ENCODE results near the gene LIPA. TPM values are rescaled to one million over a fixed set of nuclear protein-coding genes. Genes with fewer than 3 reads are reported as not detected.
A peak's percentile ranks its signal among the peaks of the same experiment; 100 is the strongest.
"Not testable (repeated sequence)": the region's sequence is repeated elsewhere in the genome, so short reads cannot be mapped to it uniquely, and the experiment has no call there.

The LIPA gene
- total RNA-seq, 1 experiment from 2014 or later: 47.3 TPM

DNA sequence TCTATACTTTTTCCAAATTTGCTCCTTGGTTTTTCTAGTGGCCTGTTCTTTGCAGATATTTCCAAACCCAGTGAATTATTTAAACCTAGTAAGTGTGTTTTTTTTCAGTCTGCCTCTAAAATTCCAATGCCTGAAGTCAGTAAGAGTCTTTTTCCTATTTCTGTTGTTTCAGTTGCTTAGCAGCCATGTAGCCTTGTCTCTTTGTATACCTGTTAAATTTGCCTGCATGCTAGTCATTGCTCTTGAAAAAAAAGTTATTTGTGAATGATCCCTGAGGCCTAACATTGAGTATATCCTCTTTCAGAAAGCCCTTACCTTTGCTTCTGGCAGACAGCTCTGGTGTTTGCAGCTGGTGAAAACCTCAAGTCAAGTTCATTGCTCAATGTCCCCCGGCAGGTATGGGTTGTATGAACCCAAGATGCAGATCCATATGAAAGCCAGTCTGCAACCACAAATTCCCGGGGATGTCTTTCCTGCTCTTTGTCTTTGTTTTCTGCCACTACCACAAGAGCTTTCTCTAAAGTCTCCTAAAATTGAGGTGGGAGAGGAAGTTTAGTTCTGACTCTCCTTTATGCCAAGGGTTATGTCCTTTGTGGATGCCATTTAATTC is 80.2 kb downstream of the LIPA start:
- Mint-ChIP-seq H3K4me1 (peaks cover 18% of the 10 kb centered on the region), H3K27ac (no peak overlapping the region), H3K4me3 (no peak overlapping the region), H3K36me3 (no peaks in the 10 kb centered on the region), H3K9me3 (no peaks in the 10 kb centered on the region), H3K27me3 (ENCODE audit: low read depth) (no peaks in the 10 kb centered on the region)
- peak; percentile 69 for ATAC-seq
- TF ChIP-seq, protein P1, sequence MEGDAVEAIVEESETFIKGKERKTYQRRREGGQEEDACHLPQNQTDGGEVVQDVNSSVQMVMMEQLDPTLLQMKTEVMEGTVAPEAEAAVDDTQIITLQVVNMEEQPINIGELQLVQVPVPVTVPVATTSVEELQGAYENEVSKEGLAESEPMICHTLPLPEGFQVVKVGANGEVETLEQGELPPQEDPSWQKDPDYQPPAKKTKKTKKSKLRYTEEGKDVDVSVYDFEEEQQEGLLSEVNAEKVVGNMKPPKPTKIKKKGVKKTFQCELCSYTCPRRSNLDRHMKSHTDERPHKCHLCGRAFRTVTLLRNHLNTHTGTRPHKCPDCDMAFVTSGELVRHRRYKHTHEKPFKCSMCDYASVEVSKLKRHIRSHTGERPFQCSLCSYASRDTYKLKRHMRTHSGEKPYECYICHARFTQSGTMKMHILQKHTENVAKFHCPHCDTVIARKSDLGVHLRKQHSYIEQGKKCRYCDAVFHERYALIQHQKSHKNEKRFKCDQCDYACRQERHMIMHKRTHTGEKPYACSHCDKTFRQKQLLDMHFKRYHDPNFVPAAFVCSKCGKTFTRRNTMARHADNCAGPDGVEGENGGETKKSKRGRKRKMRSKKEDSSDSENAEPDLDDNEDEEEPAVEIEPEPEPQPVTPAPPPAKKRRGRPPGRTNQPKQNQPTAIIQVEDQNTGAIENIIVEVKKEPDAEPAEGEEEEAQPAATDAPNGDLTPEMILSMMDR (IDR thresholded peaks at IDR 0.05): no peak
- peak; percentile 62; the same call in 1 of the 2 replicates for TF ChIP-seq ZNF317 (CRISPR knock-in tag; IDR thresholded peaks at IDR 0.05; ENCODE audit: borderline replicate concordance, low read depth)
- POLR2A ChIA-PET: no interaction called here
- CTCF ChIA-PET: no interaction called here
- no peak for DNase-seq (ENCODE audit: low spot score)

DNA sequence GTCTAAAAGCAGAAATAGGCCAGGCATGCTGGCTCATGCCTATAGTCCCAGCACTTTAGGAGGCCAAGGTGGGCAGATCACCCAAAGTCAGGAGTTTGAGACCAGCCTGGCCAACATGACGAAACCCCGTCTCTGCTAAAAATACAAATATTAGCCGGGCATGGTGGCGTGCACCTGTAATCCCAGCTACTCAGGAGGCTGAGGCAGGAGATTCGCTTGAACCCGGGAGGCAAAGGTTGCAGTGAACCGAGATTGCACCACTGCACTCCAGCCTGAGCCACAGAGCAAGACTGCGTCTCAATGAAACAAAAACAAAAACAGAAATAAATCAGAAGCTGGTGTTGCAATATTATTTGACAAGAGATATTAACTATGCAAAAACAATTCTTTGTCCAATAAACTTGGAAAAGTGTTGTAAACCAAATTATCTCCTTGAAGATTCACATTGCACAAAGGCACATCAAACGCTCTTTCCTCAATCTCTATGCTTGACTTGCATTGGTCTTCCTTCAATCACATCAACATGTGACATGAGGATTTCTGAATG is 83.1 kb downstream of the LIPA start:
- H3K4me1 Mint-ChIP-seq: peaks cover 18% of the 10 kb centered on the region
- CTCF ChIA-PET; H3K4me3 Mint-ChIP-seq; DNase-seq (ENCODE audit: low spot score); H3K36me3 Mint-ChIP-seq; POLR2A ChIA-PET; H3K9me3 Mint-ChIP-seq; H3K27ac Mint-ChIP-seq; ATAC-seq; H3K27me3 Mint-ChIP-seq (ENCODE audit: low read depth): not testable (repeated sequence)

DNA sequence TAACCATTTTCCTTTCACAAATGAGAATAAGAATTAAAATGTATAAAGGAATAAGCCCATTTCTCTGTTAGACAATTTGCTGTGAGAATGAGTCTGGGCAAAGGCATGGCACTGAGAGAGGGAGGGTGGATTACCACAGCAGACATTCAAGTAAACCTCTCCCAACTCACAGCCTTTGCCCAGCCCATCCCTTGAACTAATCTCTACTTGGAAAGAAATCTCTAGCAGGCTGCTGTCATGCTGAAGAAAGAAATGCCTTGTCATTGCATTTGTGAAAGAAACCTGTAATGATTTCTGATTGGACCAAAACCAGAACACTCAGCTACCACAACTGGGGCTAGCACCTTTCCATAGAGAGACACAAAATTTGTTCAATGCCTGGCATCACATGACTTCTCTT is 83.7 kb downstream of the LIPA start:
- ChIA-PET CTCF (no interaction called here), POLR2A (no interaction called here)
- TF ChIP-seq ZNF121 (CRISPR knock-in tag; IDR thresholded peaks at IDR 0.05): no peak
- no peak for TF ChIP-seq SMAD4 (CRISPR knock-in tag; IDR thresholded peaks at IDR 0.05)
- TF ChIP-seq KAT7 (CRISPR knock-in tag; IDR thresholded peaks at IDR 0.05; ENCODE audit: borderline replicate concordance): no peak
- no peak for TF ChIP-seq SOX15 (CRISPR knock-in tag; IDR thresholded peaks at IDR 0.05)
- TF ChIP-seq, protein P2, sequence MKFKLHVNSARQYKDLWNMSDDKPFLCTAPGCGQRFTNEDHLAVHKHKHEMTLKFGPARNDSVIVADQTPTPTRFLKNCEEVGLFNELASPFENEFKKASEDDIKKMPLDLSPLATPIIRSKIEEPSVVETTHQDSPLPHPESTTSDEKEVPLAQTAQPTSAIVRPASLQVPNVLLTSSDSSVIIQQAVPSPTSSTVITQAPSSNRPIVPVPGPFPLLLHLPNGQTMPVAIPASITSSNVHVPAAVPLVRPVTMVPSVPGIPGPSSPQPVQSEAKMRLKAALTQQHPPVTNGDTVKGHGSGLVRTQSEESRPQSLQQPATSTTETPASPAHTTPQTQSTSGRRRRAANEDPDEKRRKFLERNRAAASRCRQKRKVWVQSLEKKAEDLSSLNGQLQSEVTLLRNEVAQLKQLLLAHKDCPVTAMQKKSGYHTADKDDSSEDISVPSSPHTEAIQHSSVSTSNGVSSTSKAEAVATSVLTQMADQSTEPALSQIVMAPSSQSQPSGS (CRISPR knock-in tag; IDR thresholded peaks at IDR 0.05; ENCODE audit: borderline replicate concordance, low read depth): no peak
- TF ChIP-seq, protein P3, sequence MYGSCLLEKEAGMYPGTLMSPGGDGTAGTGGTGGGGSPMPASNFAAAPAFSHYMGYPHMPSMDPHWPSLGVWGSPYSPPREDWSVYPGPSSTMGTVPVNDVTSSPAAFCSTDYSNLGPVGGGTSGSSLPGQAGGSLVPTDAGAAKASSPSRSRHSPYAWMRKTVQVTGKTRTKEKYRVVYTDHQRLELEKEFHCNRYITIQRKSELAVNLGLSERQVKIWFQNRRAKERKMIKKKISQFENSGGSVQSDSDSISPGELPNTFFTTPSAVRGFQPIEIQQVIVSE (CRISPR knock-in tag; IDR thresholded peaks at IDR 0.05; ENCODE audit: borderline replicate concordance): no peak
- TF ChIP-seq GTF2I (CRISPR knock-in tag; conservative IDR thresholded peaks at IDR 0.05): no peak
- no peak for TF ChIP-seq E2F4 (CRISPR knock-in tag; IDR thresholded peaks at IDR 0.05; ENCODE audit: borderline replicate concordance, low read depth)
- no peak for TF ChIP-seq ZNF396 (CRISPR knock-in tag; IDR thresholded peaks at IDR 0.05; ENCODE audit: borderline replicate concordance)
- TF ChIP-seq CBFB (CRISPR knock-in tag; IDR thresholded peaks at IDR 0.05; ENCODE audit: low read depth): no peak
- TF ChIP-seq FOXP1 (CRISPR knock-in tag; IDR thresholded peaks at IDR 0.05; ENCODE audit: borderline replicate concordance): no peak
- TF ChIP-seq, protein P4, sequence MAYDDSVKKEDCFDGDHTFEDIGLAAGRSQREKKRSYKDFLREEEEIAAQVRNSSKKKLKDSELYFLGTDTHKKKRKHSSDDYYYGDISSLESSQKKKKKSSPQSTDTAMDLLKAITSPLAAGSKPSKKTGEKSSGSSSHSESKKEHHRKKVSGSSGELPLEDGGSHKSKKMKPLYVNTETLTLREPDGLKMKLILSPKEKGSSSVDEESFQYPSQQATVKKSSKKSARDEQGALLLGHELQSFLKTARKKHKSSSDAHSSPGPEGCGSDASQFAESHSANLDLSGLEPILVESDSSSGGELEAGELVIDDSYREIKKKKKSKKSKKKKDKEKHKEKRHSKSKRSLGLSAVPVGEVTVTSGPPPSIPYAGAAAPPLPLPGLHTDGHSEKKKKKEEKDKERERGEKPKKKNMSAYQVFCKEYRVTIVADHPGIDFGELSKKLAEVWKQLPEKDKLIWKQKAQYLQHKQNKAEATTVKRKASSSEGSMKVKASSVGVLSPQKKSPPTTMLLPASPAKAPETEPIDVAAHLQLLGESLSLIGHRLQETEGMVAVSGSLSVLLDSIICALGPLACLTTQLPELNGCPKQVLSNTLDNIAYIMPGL (CRISPR knock-in tag; IDR thresholded peaks at IDR 0.05): no peak
- DNase-seq (ENCODE audit: low spot score) (no peak), ATAC-seq (no peak)
- H3K27ac Mint-ChIP-seq: no peak overlapping the region
- no peaks in the 10 kb centered on the region for H3K27me3 Mint-ChIP-seq (ENCODE audit: low read depth)
- no peaks in the 10 kb centered on the region for H3K36me3 Mint-ChIP-seq
- peaks cover 14% of the 10 kb centered on the region for H3K4me1 Mint-ChIP-seq
- H3K9me3 Mint-ChIP-seq: no peaks in the 10 kb centered on the region
- no peak overlapping the region for H3K4me3 Mint-ChIP-seq
